ENCODE data around the gene CFAP91. TPM values are rescaled to one million over a fixed set of nuclear protein-coding genes. Genes with fewer than 3 reads are reported as not detected.

Gene CFAP91
- total and polyA plus RNA-seq, 9 of the 15 experiments (the other 6 are each of a cell fraction or from before 2014, with no cell fraction given) = not detected

GRCh38 chr3:119659606-119660291 lies 43.1 kb upstream of the CFAP91 start:
- Histone ChIP-seq H2AFZ (ENCODE audit: low read depth, low read length) (no peak overlapping the region), H3K79me2 (ENCODE audit: control insufficient read depth, insufficient read depth, low read length) (no peaks in the 10 kb centered on the region), H3K27ac (ENCODE audit: extremely low read depth, low read depth, low read length) (no peak overlapping the region), H3K4me1 (replicated peaks in 1 of 2; ENCODE audit: control insufficient read depth in 2 of 2, insufficient read depth in 2 of 2, low read length in 2 of 2) (peaks cover 0 to 18% of the 10 kb centered on the region in 2 experiments; a peak in 4 of 5 replicates), H3K36me3 (ENCODE audit: control insufficient read depth, insufficient read depth, low read length) (no peaks in the 10 kb centered on the region), H3K4me3 (no peak overlapping the region), H3K4me2 (ENCODE audit: insufficient read depth, low read length) (no peak overlapping the region), H3K9me1 (ENCODE audit: control insufficient read depth, insufficient read depth, low read length) (no peaks in the 10 kb centered on the region), H4K20me1 (replicated peaks; ENCODE audit: control insufficient read depth, insufficient read depth, low read length) (no peaks in the 10 kb centered on the region), H3K27me3 (ENCODE audit: control insufficient read depth in 2 of 2, insufficient read depth in 2 of 2, low read length in 2 of 2) (no peaks in the 10 kb centered on the region), H3K9me3 (replicated peaks; ENCODE audit: control insufficient read depth, insufficient read depth, low read depth, low read length) (no peaks in the 10 kb centered on the region), H3K9ac (ENCODE audit: insufficient read depth in 1 of 2, low read depth in 2 of 2, low read length in 2 of 2) (no peak overlapping the region)
- FAIRE-seq (no peak), ATAC-seq (no peak), DNase-seq (ENCODE audit: extremely low read depth in 1 of 4, low spot score in 3 of 4) (no peak)
- WGBS (ENCODE audit: insufficient coverage, low coverage, missing lambda C conversion rate) = 51% methylated on average over 5 of the region's 9 CpGs
- in situ Hi-C loops (cut with MboI) (no loop called here), intact Hi-C loops (cut with micrococcal nuclease) (no loop called here)
- TF ChIP-seq RBM17 (IDR thresholded peaks at IDR 0.05; ENCODE audit: borderline replicate concordance, low read depth, low read length) (no peak), ATF1 (CRISPR knock-in tag; IDR thresholded peaks at IDR 0.05) (no peak), ATF1 (tag; IDR thresholded peaks at IDR 0.05) (no peak), SRSF7 (optimal IDR thresholded peaks at IDR 0.05; ENCODE audit: low read depth, low read length) (no peak), ZFP36 (IDR thresholded peaks at IDR 0.05; ENCODE audit: low read depth, low read length, partially characterized antibody) (no peak), ADNP (tag; IDR thresholded peaks at IDR 0.05) (no peak), COPS2 (conservative IDR thresholded peaks at IDR 0.05) (no peak), CTCFL (IDR thresholded peaks at IDR 0.05; ENCODE audit: borderline replicate concordance, insufficient read depth, low read depth, low read length, poor library complexity, severe bottlenecking) (no peak), GATAD2A (IDR thresholded peaks at IDR 0.05) (no peak)
- TF ChIP-seq, protein P1, sequence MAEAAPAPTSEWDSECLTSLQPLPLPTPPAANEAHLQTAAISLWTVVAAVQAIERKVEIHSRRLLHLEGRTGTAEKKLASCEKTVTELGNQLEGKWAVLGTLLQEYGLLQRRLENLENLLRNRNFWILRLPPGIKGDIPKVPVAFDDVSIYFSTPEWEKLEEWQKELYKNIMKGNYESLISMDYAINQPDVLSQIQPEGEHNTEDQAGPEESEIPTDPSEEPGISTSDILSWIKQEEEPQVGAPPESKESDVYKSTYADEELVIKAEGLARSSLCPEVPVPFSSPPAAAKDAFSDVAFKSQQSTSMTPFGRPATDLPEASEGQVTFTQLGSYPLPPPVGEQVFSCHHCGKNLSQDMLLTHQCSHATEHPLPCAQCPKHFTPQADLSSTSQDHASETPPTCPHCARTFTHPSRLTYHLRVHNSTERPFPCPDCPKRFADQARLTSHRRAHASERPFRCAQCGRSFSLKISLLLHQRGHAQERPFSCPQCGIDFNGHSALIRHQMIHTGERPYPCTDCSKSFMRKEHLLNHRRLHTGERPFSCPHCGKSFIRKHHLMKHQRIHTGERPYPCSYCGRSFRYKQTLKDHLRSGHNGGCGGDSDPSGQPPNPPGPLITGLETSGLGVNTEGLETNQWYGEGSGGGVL (CRISPR knock-in tag; IDR thresholded peaks at IDR 0.05) = no peak
- ChIA-PET CTCF (ENCODE audit: low intra/inter-chr PET ratio) (no interaction called here), POLR2A (no interaction called here)
- BruUV-seq (replicated peaks) = no TSS peak
